Right cardiac atrium (tissue), 5 donors: ENCODE measurements around the gene TMC6. TPM values are rescaled to one million over a fixed set of nuclear protein-coding genes. Genes with fewer than 3 reads are reported as not detected.

Experiments used
- ATAC-seq, 2 donors: fragments of 200-7000 bp; cut with Tn5 transposase; one replicate each; pipeline versions ENCODE4 v1.8.0 to v1.9.1; 2020; ENCODE audit warnings: moderate library complexity in 2 of 2, mild to moderate bottlenecking in 1 of 2
- DNase-seq, 3 donors: peaks; one replicate each; pipeline ENCODE4 v3.0.0-alpha.2; 2020
- H3K27ac ChIP-seq: one replicate; pipeline ENCODE4 v1.5.1; 2013; ENCODE audit warnings: mild to moderate bottlenecking, low read length, control low read depth, moderate library complexity
- H3K27me3 ChIP-seq: one replicate; pipeline ENCODE4 v1.6.1; 2013; ENCODE audit not compliant: control insufficient read depth, insufficient read depth
- H3K4me1 ChIP-seq: one replicate; pipeline ENCODE4 v1.6.1; 2013; ENCODE audit warnings: low read length; ENCODE audit not compliant: control insufficient read depth, insufficient read depth
- H3K4me3 ChIP-seq: one replicate; pipeline ENCODE4 v1.5.1; 2013; ENCODE audit warnings: low read length, control low read depth
- H3K9me3 ChIP-seq: one replicate; pipeline ENCODE4 v1.6.1; 2013; ENCODE audit warnings: low read length; ENCODE audit not compliant: control insufficient read depth
- WGBS: extraction: QIAGEN DNeasy Blood & Tissue Kit; methylation state at CpG from one replicate; pipeline ENCODE4 v1.1.7; 2013; 5-methylcytosine and 5-hydroxymethylcytosine counted together
- intact Hi-C, 4 donors: fragments of 100-400 bp; cut with DNase I; formaldehyde crosslinking; loops; one replicate each; pipeline versions ENCODE4 v1.11.0 to v1.14.0; 2022 to 2023
- polyA plus RNA-seq: library from polyadenylated mRNA; stranded (reverse); fragments of 200-250 nt; gene quantifications from one replicate; pipeline ENCODE4 v1.2.3, GENCODE V29; 2013
- total RNA-seq, 4 donors: library from RNA; stranded (reverse); fragmentation: NEBNext Ultra II Directional; extraction: Animal tissue kit (Norgen Biotek cat#: 25700); gene quantifications; one replicate each; pipeline ENCODE4 v1.2.1, GENCODE V29; 2021
- donor health status: healthy with polysubstance abuse.
- donor health status: DM: no; HTN: yes; CAD: no.
- donor health status: DM: no; HTN: no; CAD: no.
- donor health status: DM: no; HTN: yes; CAD: no; lungs with severe emphysema.
- donor health status: DM: yes; HTN: yes; CAD: no.

The TMC6 gene
- total and polyA plus RNA-seq, 5 donors: 21.2 to 45.4 (median 37.9) TPM

GRCh38 chr17:78170692-78171590 lies 42.4 kb upstream of the TMC6 start:
- intact Hi-C loops: loop anchor here in 2 of 4 donors (5.0 to 10.0 kb wide), 3 partner anchors 39 to 59 kb away; partner anchors contain the start of gene TMC8 (in 1 of the 2)
- no peaks in the 10 kb centered on the region for H3K9me3 ChIP-seq
- WGBS: 87% methylated on average over 31 of the region's 31 CpGs
- no peaks in the 10 kb centered on the region for H3K27me3 ChIP-seq
- no peak for ATAC-seq
- no peak overlapping the region for H3K27ac ChIP-seq
- DNase-seq: no peak
- peaks cover 3% of the 10 kb centered on the region for H3K4me1 ChIP-seq
- H3K4me3 ChIP-seq: no peak overlapping the region

GRCh38 chr17:78168903-78169793 lies 40.6 kb upstream of the TMC6 start:
- Histone ChIP-seq H3K4me1 (peaks cover 3% of the 10 kb centered on the region), H3K9me3 (no peaks in the 10 kb centered on the region), H3K27ac (peak overlapping the region; percentile 26), H3K4me3 (peak overlapping the region; percentile 89), H3K27me3 (no peaks in the 10 kb centered on the region)
- 10% methylated on average over 38 of the region's 38 CpGs for WGBS
- DNase-seq (peak; percentile 41 to 80 (median 80)), ATAC-seq (peak; percentile 34)
- intact Hi-C loops: no loop called here

GRCh38 chr17:78168242-78168902 lies 39.8 kb upstream of the TMC6 start, which contains the start of gene SYNGR2:
Gene SYNGR2, plus strand, starts transcription at chr17:78168581. Its CDS starts 36 bp downstream, at chr17:78168617.
- H3K27me3 ChIP-seq: no peaks in the 10 kb centered on the region
- peak within 1 kb of the TSS; percentile 26 for H3K27ac ChIP-seq
- peak within 1 kb of the TSS; percentile 89 for H3K4me3 ChIP-seq
- no peaks in the 10 kb centered on the region for H3K9me3 ChIP-seq
- intact Hi-C loops: no loop called here
- DNase-seq (peak; percentile 83 to 94 (median 94)), ATAC-seq (peak; percentile 76 to 77)
- WGBS: under 1% methylated on average over 84 of the region's 84 CpGs
- H3K4me1 ChIP-seq: peaks cover 3% of the 10 kb centered on the region

- intact Hi-C loops: no loop called here
- 76% methylated on average over 6 of the region's 6 CpGs for WGBS
- no peaks in the 10 kb centered on the region for H3K9me3 ChIP-seq
- ATAC-seq (no peak), DNase-seq (no peak)
- H3K4me1 ChIP-seq: no peaks in the 10 kb centered on the region
- H3K27me3 ChIP-seq: no peaks in the 10 kb centered on the region
- no peak overlapping the region for H3K27ac ChIP-seq
- no peak overlapping the region for H3K4me3 ChIP-seq
Measured at GRCh38 chr17:78166416-78166815, 37.9 kb upstream of the TMC6 start.

GRCh38 chr17:78164748-78165607 lies 36.4 kb upstream of the TMC6 start:
- no peaks in the 10 kb centered on the region for H3K4me1 ChIP-seq
- DNase-seq: no peak
- no peak overlapping the region for H3K4me3 ChIP-seq
- WGBS: 96% methylated on average over 16 of the region's 16 CpGs
- no peaks in the 10 kb centered on the region for H3K9me3 ChIP-seq
- H3K27me3 ChIP-seq: no peaks in the 10 kb centered on the region
- no peak overlapping the region for H3K27ac ChIP-seq
- intact Hi-C loops: no loop called here
- no peak for ATAC-seq

GRCh38 chr17:78163881-78164747 lies 35.6 kb upstream of the TMC6 start:
- Histone ChIP-seq H3K9me3 (no peaks in the 10 kb centered on the region), H3K27me3 (no peaks in the 10 kb centered on the region), H3K4me1 (no peaks in the 10 kb centered on the region), H3K27ac (no peak overlapping the region), H3K4me3 (no peak overlapping the region)
- ATAC-seq (no peak), DNase-seq (no peak)
- WGBS: 76% methylated on average over 22 of the region's 22 CpGs
- intact Hi-C loops: no loop called here

- H3K4me3 ChIP-seq: no peak overlapping the region
- DNase-seq (no peak), ATAC-seq (no peak)
- H3K9me3 ChIP-seq: no peaks in the 10 kb centered on the region
- intact Hi-C loops: no loop called here
- no peaks in the 10 kb centered on the region for H3K27me3 ChIP-seq
- no peak overlapping the region for H3K27ac ChIP-seq
- H3K4me1 ChIP-seq: no peaks in the 10 kb centered on the region
- WGBS: 76% methylated on average over 10 of the region's 10 CpGs
Measured at GRCh38 chr17:78159575-78160158, 31.1 kb upstream of the TMC6 start.

GRCh38 chr17:78154903-78155811 lies 26.6 kb upstream of the TMC6 start:
- DNase-seq (no peak), ATAC-seq (no peak)
- H3K9me3 ChIP-seq: no peaks in the 10 kb centered on the region
- intact Hi-C loops: no loop called here
- peaks cover 2% of the 10 kb centered on the region for H3K4me1 ChIP-seq
- WGBS: 82% methylated on average over 11 of the region's 11 CpGs
- no peak overlapping the region for H3K4me3 ChIP-seq
- no peaks in the 10 kb centered on the region for H3K27me3 ChIP-seq
- H3K27ac ChIP-seq: no peak overlapping the region
